ENCODE measurements around the gene SLC26A4.

The SLC26A4 gene

GRCh38 chr7:107728276-107728675, 67.6 kb downstream of the SLC26A4 start:
- no peak overlapping the region for H3K4me2 ChIP-seq
- H3K36me3 ChIP-seq = no peaks in the 10 kb centered on the region
- no peak overlapping the region for H3K27ac ChIP-seq
- H3K9ac ChIP-seq = no peak overlapping the region
- H3K4me3 ChIP-seq = no peak overlapping the region
- no peaks in the 10 kb centered on the region for H4K20me1 ChIP-seq
- H3K4me1 ChIP-seq = no peaks in the 10 kb centered on the region
- TF ChIP-seq Cebpa-rat (IDR thresholded peaks at IDR 0.05) = no peak
- H3K27me3 ChIP-seq = no peaks in the 10 kb centered on the region
- peaks cover 5% of the 10 kb centered on the region for H3K9me3 ChIP-seq

- TF ChIP-seq Cebpa-rat (IDR thresholded peaks at IDR 0.05) = no peak
Observed at GRCh38 chr7:107742678-107743566, 82.3 kb downstream of the SLC26A4 start.

GRCh38 chr7:107743567-107744344, 83.1 kb downstream of the SLC26A4 start, which contains the start of gene CBLL1:
TSS of gene CBLL1 (plus strand) at chr7:107744142. CDS start at chr7:107744164, 22 bp downstream.
- H3K9me3 ChIP-seq = no peaks in the 10 kb centered on the region
- H3K4me3 ChIP-seq = peak within 1 kb of the TSS; percentile 84
- peak within 1 kb of the TSS; percentile 77 for H3K4me2 ChIP-seq
- TF ChIP-seq Cebpa-rat (IDR thresholded peaks at IDR 0.05) = no peak
- H3K9ac ChIP-seq = peak within 1 kb of the TSS; percentile 90
- peaks cover 47% of the 10 kb centered on the region for H4K20me1 ChIP-seq
- H3K27me3 ChIP-seq = no peaks in the 10 kb centered on the region
- H3K27ac ChIP-seq = peak within 1 kb of the TSS; percentile 99
- H3K36me3 ChIP-seq = peaks cover under 1% of the 10 kb centered on the region
- H3K4me1 ChIP-seq = peaks cover 41% of the 10 kb centered on the region

More at GRCh38 chr7:107742678-107743566, 82.3 kb downstream of the SLC26A4 start:
- Histone ChIP-seq H3K36me3 (no peaks in the 10 kb centered on the region), H3K4me3 (peak overlapping the region; percentile 84), H3K27me3 (no peaks in the 10 kb centered on the region), H3K4me2 (peak overlapping the region; percentile 77), H4K20me1 (peaks cover 39% of the 10 kb centered on the region), H3K27ac (peak overlapping the region; percentile 99), H3K4me1 (peaks cover 41% of the 10 kb centered on the region), H3K9me3 (no peaks in the 10 kb centered on the region), H3K9ac (peak overlapping the region; percentile 90)

- TF ChIP-seq Cebpa-rat (IDR thresholded peaks at IDR 0.05) = no peak
- H4K20me1 ChIP-seq = peaks cover 53% of the 10 kb centered on the region
- H3K4me1 ChIP-seq = peaks cover 41% of the 10 kb centered on the region
- H3K27ac ChIP-seq = peak overlapping the region; percentile 99
- peak overlapping the region; percentile 84 for H3K4me3 ChIP-seq
- peaks cover 4% of the 10 kb centered on the region for H3K36me3 ChIP-seq
- peak overlapping the region; percentile 77 for H3K4me2 ChIP-seq
- no peaks in the 10 kb centered on the region for H3K9me3 ChIP-seq
- H3K9ac ChIP-seq = peak overlapping the region; percentile 90
- H3K27me3 ChIP-seq = no peaks in the 10 kb centered on the region
Observed at GRCh38 chr7:107744345-107744750, 83.7 kb downstream of the SLC26A4 start.

- H3K9me3 ChIP-seq = no peaks in the 10 kb centered on the region
- H3K4me1 ChIP-seq = peaks cover 41% of the 10 kb centered on the region
- H3K27me3 ChIP-seq = no peaks in the 10 kb centered on the region
- H3K9ac ChIP-seq = no peak overlapping the region
- peak overlapping the region; percentile 77 for H3K4me2 ChIP-seq
- no peak for TF ChIP-seq Cebpa-rat (IDR thresholded peaks at IDR 0.05)
- peaks cover 18% of the 10 kb centered on the region for H3K36me3 ChIP-seq
- H4K20me1 ChIP-seq = peaks cover 70% of the 10 kb centered on the region
- H3K27ac ChIP-seq = no peak overlapping the region
- no peak overlapping the region; the same call in 1 of the 2 replicates for H3K4me3 ChIP-seq
Observed at GRCh38 chr7:107746006-107746405, 85.4 kb downstream of the SLC26A4 start.

- peaks cover 60% of the 10 kb centered on the region for H3K36me3 ChIP-seq
- no peak overlapping the region for H3K4me3 ChIP-seq
- no peaks in the 10 kb centered on the region for H3K9me3 ChIP-seq
- TF ChIP-seq Cebpa-rat (IDR thresholded peaks at IDR 0.05) = no peak
- H4K20me1 ChIP-seq = peaks cover 86% of the 10 kb centered on the region
- peaks cover 15% of the 10 kb centered on the region for H3K4me1 ChIP-seq
- H3K9ac ChIP-seq = 0 out of 2 replicates have a peak overlapping the region, but pooled peaks have one; percentile 15
- H3K4me2 ChIP-seq = no peak overlapping the region
- H3K27me3 ChIP-seq = no peaks in the 10 kb centered on the region
- no peak overlapping the region for H3K27ac ChIP-seq
Observed at GRCh38 chr7:107751113-107751512, 90.5 kb downstream of the SLC26A4 start.

- Histone ChIP-seq H4K20me1 (peaks cover 51% of the 10 kb centered on the region), H3K9ac (no peak overlapping the region), H3K4me3 (no peak overlapping the region), H3K27me3 (no peaks in the 10 kb centered on the region), H3K27ac (no peak overlapping the region), H3K4me1 (no peaks in the 10 kb centered on the region), H3K36me3 (peaks cover 87% of the 10 kb centered on the region), H3K9me3 (no peaks in the 10 kb centered on the region), H3K4me2 (no peak overlapping the region)
- TF ChIP-seq Cebpa-rat (IDR thresholded peaks at IDR 0.05) = no peak
Observed at GRCh38 chr7:107754642-107755041, 94.0 kb downstream of the SLC26A4 start.

GRCh38 chr7:107758667-107759066, 98.0 kb downstream of the SLC26A4 start:
- Histone ChIP-seq H3K4me2 (no peak overlapping the region), H4K20me1 (peaks cover 13% of the 10 kb centered on the region), H3K27ac (no peak overlapping the region), H3K9ac (no peak overlapping the region), H3K36me3 (peaks cover 62% of the 10 kb centered on the region), H3K27me3 (no peaks in the 10 kb centered on the region), H3K4me1 (no peaks in the 10 kb centered on the region), H3K9me3 (no peaks in the 10 kb centered on the region), H3K4me3 (no peak overlapping the region)
- no peak for TF ChIP-seq Cebpa-rat (IDR thresholded peaks at IDR 0.05)

GRCh38 chr7:107767391-107767790, 106.8 kb downstream of the SLC26A4 start:
- Histone ChIP-seq H3K4me3 (no peak overlapping the region), H3K4me2 (no peak overlapping the region), H3K27me3 (no peaks in the 10 kb centered on the region), H3K36me3 (no peaks in the 10 kb centered on the region), H3K9ac (no peak overlapping the region), H3K9me3 (no peaks in the 10 kb centered on the region), H3K27ac (no peak overlapping the region), H3K4me1 (no peaks in the 10 kb centered on the region), H4K20me1 (no peaks in the 10 kb centered on the region)
- TF ChIP-seq Cebpa-rat (IDR thresholded peaks at IDR 0.05) = no peak; the same call in 1 of the 2 replicates

Data from BLaER1 (cell line).